ENCODE measurements around the gene KLRC2.

The KLRC2 gene

DNA sequence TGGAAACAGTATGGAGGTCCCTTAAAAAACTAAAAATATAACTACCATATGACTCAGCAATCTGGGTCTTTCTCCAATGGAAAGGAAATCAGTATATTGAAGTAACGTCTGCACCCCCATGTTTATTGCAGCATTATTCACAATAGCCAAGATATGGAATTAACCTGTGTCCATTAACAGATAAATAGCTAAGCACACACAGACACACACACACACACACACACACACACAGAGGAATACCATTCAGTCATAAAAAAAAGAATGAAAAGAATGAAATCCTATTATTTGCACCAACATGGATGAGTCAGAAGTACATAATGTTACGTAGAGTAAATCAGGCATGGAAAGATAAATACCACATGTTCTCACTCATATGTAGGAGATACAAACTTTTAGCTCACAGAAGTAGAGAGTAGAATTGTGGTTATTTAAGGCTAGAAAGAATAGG, 50.6 kb downstream of the KLRC2 start (continued):
- TF ChIP-seq ZNF658 (tag by site-specific recombination; IDR thresholded peaks at IDR 0.05) (peak; percentile 90; the same call in 1 of the 2 replicates), ZNF558 (tag by site-specific recombination; IDR thresholded peaks at IDR 0.05) (no peak; the same call in 1 of the 2 replicates), ZNF514 (tag by site-specific recombination; IDR thresholded peaks at IDR 0.05) (no peak), SALL2 (tag by site-specific recombination; IDR thresholded peaks at IDR 0.05; ENCODE audit: borderline replicate concordance) (peak; percentile 93), ZNF555 (tag by site-specific recombination; conservative IDR thresholded peaks at IDR 0.05) (0 out of 2 replicates have a peak, but pooled peaks have one; percentile 2), HOXD13 (CRISPR knock-in tag; IDR thresholded peaks at IDR 0.05; ENCODE audit: borderline replicate concordance) (peak; percentile 62; the same call in 1 of the 2 replicates), ZNF112 (tag by site-specific recombination; IDR thresholded peaks at IDR 0.05) (peak; percentile 83), ZNF169 (tag by site-specific recombination; IDR thresholded peaks at IDR 0.05) (peak; percentile 88), YY2 (tag by site-specific recombination; IDR thresholded peaks at IDR 0.05) (peak; percentile 69), ZFP69B (tag by site-specific recombination; IDR thresholded peaks at IDR 0.05) (peak; percentile 50; the same call in 1 of the 2 replicates), ZNF266 (tag by site-specific recombination; IDR thresholded peaks at IDR 0.05; ENCODE audit: low read depth) (no peak), ZNF394 (tag by site-specific recombination; IDR thresholded peaks at IDR 0.05; ENCODE audit: borderline replicate concordance) (0 out of 2 replicates have a peak, but pooled peaks have one; percentile 33), SP3 (tag by site-specific recombination; IDR thresholded peaks at IDR 0.05) (peak; percentile 37; the same call in 1 of the 2 replicates), ZNF654 (tag by site-specific recombination; IDR thresholded peaks at IDR 0.05; ENCODE audit: low read depth) (no peak), ZNF391 (tag by site-specific recombination; IDR thresholded peaks at IDR 0.05; ENCODE audit: borderline replicate concordance, low read depth) (0 out of 2 replicates have a peak, but pooled peaks have one; percentile 30), ZXDB (tag by site-specific recombination; IDR thresholded peaks at IDR 0.05) (no peak), KLF8 (tag by site-specific recombination; IDR thresholded peaks at IDR 0.05) (peak; percentile 66), ZNF585B (tag by site-specific recombination; IDR thresholded peaks at IDR 0.05) (no peak), ZNF146 (tag by site-specific recombination; IDR thresholded peaks at IDR 0.05) (peak; percentile 60; the same call in 1 of the 2 replicates), ZNF843 (tag by site-specific recombination; IDR thresholded peaks at IDR 0.05) (no peak), ZNF621 (tag by site-specific recombination; IDR thresholded peaks at IDR 0.05) (peak; percentile 91; the same call in 1 of the 2 replicates), RBAK (tag by site-specific recombination; IDR thresholded peaks at IDR 0.05) (peak; percentile 54; the same call in 1 of the 2 replicates)
- TF ChIP-seq, protein P1, sequence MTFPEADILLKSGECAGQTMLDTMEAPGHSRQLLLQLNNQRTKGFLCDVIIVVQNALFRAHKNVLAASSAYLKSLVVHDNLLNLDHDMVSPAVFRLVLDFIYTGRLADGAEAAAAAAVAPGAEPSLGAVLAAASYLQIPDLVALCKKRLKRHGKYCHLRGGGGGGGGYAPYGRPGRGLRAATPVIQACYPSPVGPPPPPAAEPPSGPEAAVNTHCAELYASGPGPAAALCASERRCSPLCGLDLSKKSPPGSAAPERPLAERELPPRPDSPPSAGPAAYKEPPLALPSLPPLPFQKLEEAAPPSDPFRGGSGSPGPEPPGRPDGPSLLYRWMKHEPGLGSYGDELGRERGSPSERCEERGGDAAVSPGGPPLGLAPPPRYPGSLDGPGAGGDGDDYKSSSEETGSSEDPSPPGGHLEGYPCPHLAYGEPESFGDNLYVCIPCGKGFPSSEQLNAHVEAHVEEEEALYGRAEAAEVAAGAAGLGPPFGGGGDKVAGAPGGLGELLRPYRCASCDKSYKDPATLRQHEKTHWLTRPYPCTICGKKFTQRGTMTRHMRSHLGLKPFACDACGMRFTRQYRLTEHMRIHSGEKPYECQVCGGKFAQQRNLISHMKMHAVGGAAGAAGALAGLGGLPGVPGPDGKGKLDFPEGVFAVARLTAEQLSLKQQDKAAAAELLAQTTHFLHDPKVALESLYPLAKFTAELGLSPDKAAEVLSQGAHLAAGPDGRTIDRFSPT (tag by site-specific recombination; IDR thresholded peaks at IDR 0.05) = peak; percentile 68; the same call in 1 of the 2 replicates
- TF ChIP-seq, protein P2, sequence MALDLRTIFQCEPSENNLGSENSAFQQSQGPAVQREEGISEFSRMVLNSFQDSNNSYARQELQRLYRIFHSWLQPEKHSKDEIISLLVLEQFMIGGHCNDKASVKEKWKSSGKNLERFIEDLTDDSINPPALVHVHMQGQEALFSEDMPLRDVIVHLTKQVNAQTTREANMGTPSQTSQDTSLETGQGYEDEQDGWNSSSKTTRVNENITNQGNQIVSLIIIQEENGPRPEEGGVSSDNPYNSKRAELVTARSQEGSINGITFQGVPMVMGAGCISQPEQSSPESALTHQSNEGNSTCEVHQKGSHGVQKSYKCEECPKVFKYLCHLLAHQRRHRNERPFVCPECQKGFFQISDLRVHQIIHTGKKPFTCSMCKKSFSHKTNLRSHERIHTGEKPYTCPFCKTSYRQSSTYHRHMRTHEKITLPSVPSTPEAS (tag by site-specific recombination; IDR thresholded peaks at IDR 0.05) = peak; percentile 78
- TF ChIP-seq, protein P3, sequence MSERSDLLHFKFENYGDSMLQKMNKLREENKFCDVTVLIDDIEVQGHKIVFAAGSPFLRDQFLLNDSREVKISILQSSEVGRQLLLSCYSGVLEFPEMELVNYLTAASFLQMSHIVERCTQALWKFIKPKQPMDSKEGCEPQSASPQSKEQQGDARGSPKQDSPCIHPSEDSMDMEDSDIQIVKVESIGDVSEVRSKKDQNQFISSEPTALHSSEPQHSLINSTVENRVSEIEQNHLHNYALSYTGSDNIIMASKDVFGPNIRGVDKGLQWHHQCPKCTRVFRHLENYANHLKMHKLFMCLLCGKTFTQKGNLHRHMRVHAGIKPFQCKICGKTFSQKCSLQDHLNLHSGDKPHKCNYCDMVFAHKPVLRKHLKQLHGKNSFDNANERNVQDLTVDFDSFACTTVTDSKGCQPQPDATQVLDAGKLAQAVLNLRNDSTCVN (tag by site-specific recombination; optimal IDR thresholded peaks at IDR 0.05) = no peak
- TF ChIP-seq, protein P4, sequence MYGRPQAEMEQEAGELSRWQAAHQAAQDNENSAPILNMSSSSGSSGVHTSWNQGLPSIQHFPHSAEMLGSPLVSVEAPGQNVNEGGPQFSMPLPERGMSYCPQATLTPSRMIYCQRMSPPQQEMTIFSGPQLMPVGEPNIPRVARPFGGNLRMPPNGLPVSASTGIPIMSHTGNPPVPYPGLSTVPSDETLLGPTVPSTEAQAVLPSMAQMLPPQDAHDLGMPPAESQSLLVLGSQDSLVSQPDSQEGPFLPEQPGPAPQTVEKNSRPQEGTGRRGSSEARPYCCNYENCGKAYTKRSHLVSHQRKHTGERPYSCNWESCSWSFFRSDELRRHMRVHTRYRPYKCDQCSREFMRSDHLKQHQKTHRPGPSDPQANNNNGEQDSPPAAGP (tag by site-specific recombination; IDR thresholded peaks at IDR 0.05) = no peak
- TF ChIP-seq, protein P5, sequence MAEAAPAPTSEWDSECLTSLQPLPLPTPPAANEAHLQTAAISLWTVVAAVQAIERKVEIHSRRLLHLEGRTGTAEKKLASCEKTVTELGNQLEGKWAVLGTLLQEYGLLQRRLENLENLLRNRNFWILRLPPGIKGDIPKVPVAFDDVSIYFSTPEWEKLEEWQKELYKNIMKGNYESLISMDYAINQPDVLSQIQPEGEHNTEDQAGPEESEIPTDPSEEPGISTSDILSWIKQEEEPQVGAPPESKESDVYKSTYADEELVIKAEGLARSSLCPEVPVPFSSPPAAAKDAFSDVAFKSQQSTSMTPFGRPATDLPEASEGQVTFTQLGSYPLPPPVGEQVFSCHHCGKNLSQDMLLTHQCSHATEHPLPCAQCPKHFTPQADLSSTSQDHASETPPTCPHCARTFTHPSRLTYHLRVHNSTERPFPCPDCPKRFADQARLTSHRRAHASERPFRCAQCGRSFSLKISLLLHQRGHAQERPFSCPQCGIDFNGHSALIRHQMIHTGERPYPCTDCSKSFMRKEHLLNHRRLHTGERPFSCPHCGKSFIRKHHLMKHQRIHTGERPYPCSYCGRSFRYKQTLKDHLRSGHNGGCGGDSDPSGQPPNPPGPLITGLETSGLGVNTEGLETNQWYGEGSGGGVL (tag by site-specific recombination; IDR thresholded peaks at IDR 0.05) = peak; percentile 77
- TF ChIP-seq, protein P6, sequence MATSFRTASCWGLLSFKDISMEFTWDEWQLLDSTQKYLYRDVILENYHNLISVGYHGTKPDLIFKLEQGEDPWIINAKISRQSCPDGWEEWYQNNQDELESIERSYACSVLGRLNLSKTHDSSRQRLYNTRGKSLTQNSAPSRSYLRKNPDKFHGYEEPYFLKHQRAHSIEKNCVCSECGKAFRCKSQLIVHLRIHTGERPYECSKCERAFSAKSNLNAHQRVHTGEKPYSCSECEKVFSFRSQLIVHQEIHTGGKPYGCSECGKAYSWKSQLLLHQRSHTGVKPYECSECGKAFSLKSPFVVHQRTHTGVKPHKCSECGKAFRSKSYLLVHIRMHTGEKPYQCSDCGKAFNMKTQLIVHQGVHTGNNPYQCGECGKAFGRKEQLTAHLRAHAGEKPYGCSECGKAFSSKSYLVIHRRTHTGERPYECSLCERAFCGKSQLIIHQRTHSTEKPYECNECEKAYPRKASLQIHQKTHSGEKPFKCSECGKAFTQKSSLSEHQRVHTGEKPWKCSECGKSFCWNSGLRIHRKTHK (tag by site-specific recombination; IDR thresholded peaks at IDR 0.05) = peak; percentile 50; the same call in 1 of the 2 replicates
- TF ChIP-seq, protein P7, sequence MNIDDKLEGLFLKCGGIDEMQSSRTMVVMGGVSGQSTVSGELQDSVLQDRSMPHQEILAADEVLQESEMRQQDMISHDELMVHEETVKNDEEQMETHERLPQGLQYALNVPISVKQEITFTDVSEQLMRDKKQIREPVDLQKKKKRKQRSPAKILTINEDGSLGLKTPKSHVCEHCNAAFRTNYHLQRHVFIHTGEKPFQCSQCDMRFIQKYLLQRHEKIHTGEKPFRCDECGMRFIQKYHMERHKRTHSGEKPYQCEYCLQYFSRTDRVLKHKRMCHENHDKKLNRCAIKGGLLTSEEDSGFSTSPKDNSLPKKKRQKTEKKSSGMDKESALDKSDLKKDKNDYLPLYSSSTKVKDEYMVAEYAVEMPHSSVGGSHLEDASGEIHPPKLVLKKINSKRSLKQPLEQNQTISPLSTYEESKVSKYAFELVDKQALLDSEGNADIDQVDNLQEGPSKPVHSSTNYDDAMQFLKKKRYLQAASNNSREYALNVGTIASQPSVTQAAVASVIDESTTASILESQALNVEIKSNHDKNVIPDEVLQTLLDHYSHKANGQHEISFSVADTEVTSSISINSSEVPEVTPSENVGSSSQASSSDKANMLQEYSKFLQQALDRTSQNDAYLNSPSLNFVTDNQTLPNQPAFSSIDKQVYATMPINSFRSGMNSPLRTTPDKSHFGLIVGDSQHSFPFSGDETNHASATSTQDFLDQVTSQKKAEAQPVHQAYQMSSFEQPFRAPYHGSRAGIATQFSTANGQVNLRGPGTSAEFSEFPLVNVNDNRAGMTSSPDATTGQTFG (tag by site-specific recombination; IDR thresholded peaks at IDR 0.05; ENCODE audit: borderline replicate concordance) = peak; percentile 96
